ENCODE results near the gene EPHA3. TPM values are rescaled to one million over a fixed set of nuclear protein-coding genes. Genes with fewer than 3 reads are reported as not detected.

The EPHA3 gene
- total RNA-seq, 1 donor from 2014 or later = 5.5 TPM

- DNase-seq (ENCODE audit: low spot score) = no peak
Measured at GRCh38 chr3:89446593-89446992, 339.2 kb downstream of the EPHA3 start.

GRCh38 chr3:89447243-89447642 is 339.8 kb downstream of the EPHA3 start:
- DNase-seq (ENCODE audit: low spot score) = no peak

DNA sequence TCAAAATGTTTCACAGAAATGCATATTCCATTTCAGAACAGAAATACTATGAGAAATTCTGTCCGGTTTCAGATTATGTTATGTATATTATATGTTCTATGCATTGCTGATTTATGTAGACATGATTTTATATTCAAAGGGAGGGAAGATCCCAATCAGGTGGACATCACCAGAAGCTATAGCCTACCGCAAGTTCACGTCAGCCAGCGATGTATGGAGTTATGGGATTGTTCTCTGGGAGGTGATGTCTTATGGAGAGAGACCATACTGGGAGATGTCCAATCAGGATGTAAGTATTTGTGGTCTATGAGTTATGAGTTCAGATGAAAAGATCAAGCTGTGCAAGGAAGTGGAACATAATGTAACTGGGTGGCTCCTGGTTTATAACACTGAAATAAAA is 341.7 kb downstream of the EPHA3 start:
- DNase-seq (ENCODE audit: low spot score) = no peak

- no peak for DNase-seq (ENCODE audit: low spot score)
Measured at GRCh38 chr3:89452066-89452465, 344.6 kb downstream of the EPHA3 start.

DNA sequence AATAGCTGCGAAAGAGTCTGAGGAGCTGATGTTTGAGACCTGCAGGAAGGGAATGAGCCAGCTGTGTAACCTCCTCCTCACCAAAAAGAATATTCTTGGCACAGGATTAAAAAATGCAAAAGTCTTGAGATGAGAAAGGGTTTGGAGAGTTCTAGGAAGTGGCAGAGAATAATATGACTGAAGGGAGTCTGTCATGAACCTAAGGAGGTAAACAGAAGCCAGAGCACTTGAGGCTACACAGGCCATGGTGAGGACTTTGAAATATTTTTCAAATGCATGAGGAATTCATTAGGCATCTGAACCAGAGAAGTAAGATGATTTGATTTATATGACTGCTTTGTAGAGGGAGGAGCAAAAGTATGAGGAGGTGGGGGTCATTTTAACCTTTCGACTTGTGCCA is 347.8 kb downstream of the EPHA3 start:
- DNase-seq (ENCODE audit: low spot score) = no peak

- DNase-seq (ENCODE audit: low spot score) = peak; percentile 78
Measured at GRCh38 chr3:89467898-89468363, 360.5 kb downstream of the EPHA3 start.

DNA sequence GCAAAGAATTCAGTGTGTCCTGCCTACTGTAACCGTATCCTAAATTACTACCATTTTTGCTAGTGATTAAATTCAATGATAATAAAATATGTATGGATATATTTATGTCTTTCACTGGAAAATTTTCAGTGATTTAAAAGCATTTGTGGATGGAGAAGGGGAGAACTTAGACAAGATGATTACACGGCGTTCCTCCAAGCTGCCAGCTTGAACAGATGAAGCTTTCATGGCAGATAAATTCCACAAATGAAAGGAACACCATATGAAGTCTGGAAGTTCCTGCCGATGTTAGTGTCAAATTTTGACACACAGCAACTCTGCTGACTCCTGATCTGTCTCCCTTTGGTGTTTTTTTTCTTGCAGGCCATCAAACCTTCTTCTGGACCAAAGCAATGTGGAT is 364.7 kb downstream of the EPHA3 start:
- DNase-seq (ENCODE audit: low spot score) = no peak

GRCh38 chr3:89474333-89475130 is 367.1 kb downstream of the EPHA3 start:
- DNase-seq (ENCODE audit: low spot score) = no peak

- no peak for DNase-seq (ENCODE audit: low spot score)
Measured at GRCh38 chr3:89488800-89489580, 381.6 kb downstream of the EPHA3 start.

- no peak for DNase-seq (ENCODE audit: low spot score)
Measured at GRCh38 chr3:89490129-89490528, 382.7 kb downstream of the EPHA3 start.

- no peak for DNase-seq (ENCODE audit: low spot score)
Measured at GRCh38 chr3:89494734-89495133, 387.3 kb downstream of the EPHA3 start.

DNA sequence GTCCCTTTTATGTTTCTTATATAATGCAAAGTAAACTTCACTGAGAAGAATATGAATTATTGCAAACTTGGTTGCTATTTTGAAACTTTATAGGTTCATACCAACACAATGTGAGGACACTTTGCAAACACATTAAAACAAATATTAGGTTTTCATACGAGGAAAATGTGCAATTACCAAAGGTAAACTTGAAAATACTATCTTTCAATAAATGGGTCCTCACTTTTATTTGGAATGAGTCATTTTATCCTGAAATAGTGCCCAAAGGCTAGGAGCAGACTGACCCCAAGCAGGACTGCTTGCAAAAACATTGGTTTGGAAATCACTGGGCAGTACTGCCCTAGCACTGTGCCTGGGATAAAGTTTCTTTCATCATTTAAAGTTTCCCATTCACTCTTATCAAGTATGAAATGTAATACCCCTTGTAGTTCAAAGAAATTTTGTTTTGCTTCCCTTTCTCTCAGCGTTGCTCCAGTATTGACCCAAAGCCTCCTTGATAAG is 396.5 kb downstream of the EPHA3 start:
- no peak for DNase-seq (ENCODE audit: low spot score)

DNA sequence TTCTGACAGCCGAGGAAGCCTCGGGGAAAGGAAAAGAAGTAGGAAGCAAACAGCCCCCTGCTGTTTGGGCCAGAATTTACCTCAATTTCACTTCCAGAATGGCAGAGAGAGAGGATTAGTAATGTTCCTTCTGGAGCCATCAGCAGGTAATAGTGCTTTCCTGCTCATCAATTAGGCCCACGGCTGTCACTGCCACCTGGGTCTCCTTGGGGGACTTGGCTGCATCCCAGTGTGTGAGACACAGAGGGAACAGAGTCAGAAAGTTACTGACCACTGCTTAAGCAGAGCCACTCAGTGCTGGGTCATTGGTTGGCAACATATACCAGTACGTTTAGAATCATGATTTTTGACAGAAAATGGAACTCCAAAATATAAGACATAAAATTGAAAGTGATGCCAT is 397.0 kb downstream of the EPHA3 start:
- DNase-seq (ENCODE audit: low spot score) = no peak

GRCh38 chr3:89506462-89507103 is 399.2 kb downstream of the EPHA3 start:
- DNase-seq (ENCODE audit: low spot score) = peak; percentile 1

- peak; percentile 57 for DNase-seq (ENCODE audit: low spot score)
Measured at GRCh38 chr3:89521328-89521727, 413.9 kb downstream of the EPHA3 start.

DNA sequence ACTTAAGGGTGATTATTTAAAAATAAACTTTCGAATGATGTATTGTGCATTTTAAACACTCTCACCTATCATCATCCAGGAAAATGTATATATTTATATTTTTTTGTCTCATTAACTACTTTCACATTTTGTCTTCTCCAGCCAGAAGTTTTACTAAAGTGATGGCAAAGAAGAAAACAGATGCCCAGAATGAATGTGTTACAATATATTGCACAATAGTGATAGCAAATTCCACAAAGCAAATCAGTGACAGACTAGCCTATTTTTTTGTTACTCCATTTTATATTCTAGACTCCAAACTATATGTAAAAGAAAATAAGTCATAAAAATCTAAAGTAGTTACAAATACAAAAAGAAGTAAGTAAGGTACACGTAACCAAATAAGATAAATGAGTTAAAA is 414.7 kb downstream of the EPHA3 start:
- DNase-seq (ENCODE audit: low spot score) = no peak

DNA sequence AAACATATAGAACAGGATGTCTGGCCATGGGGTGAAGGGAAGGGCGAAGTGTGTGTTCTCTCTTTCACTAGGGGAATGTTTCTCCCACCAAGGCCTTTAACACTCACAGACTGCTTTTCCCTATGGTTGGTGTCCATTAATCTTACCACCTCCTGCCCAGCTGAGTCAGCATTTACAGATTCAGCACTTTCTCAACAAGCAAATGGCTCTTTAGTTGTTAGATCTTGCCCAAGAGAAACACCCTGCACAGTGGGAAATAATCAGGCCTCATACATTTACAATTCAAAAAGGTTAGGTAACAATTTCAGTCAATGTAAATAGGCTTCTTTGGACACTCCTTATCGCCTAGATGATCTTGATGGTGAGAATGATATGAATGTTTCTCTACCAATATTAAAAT is 418.2 kb downstream of the EPHA3 start:
- DNase-seq (ENCODE audit: low spot score) = no peak

GRCh38 chr3:89527736-89528305 is 420.4 kb downstream of the EPHA3 start:
- DNase-seq (ENCODE audit: low spot score) = no peak

All from umbilical cord (tissue), 2 donors.